ENCODE measurements around the gene ZNF792.

- TF ChIP-seq POLR2A (IDR thresholded peaks at IDR 0.05; ENCODE audit: low read length): no peak
- no peak for TF ChIP-seq GATA1 (IDR thresholded peaks at IDR 0.05; ENCODE audit: low read depth, low read length)
These were observed 25.3 kb upstream of the ZNF792 start for GRCh38 chr19:34989298-34989697.
